ENCODE data around the gene FAM186B. TPM values are rescaled to one million over a fixed set of nuclear protein-coding genes. Genes with fewer than 3 reads are reported as not detected.

FAM186B gene
- total and polyA plus RNA-seq, 5 donors from 2014 or later = 0.14 TPM; not detected in 4

DNA sequence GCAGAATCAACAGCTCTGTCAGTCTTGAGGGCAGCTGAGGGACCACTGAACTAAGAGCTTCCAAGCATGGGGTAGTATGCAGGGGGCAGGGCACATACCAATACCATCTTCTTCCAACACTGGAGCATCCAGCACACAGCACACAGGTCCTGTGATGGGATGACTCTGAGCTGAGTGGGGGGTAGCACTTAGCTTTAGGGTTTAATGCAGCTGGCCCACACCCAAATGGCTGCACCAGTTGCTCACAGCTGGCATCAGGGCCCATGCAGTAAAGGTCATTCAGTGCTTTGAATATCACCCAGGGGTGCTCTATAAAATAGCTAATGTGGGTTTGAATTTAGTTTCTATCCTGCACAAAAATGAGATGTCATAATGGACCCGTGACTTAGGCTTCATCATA is 1.7 kb downstream of the FAM186B start:
- ATAC-seq (ENCODE audit: low read depth in 2 of 2) = no peak
- no peaks in the 10 kb centered on the region for H3K27me3 ChIP-seq (ENCODE audit: control insufficient read depth, insufficient read depth, low read length)
- Mint-ChIP-seq H3K4me3 (no peak overlapping the region), H3K27ac (no peak overlapping the region), H3K9me3 (no peaks in the 10 kb centered on the region), H3K4me1 (peaks cover 0 to 6% (median 2%) of the 10 kb centered on the region in 4 donors), H3K36me3 (no peaks in the 10 kb centered on the region), H3K27me3 (peaks cover 9% of the 10 kb centered on the region)
- no peak overlapping the region for H3K27ac ChIP-seq (ENCODE audit: insufficient read depth, low read length, poor library complexity, severe bottlenecking)
- no peaks in the 10 kb centered on the region for H3K9me3 ChIP-seq (ENCODE audit: control insufficient read depth in 2 of 2, low read length in 2 of 2)
- no peak overlapping the region for H3K4me3 ChIP-seq (ENCODE audit: low read depth, low read length)
- DNase-seq = no peak
- H3K36me3 ChIP-seq (ENCODE audit: control insufficient read depth, insufficient read depth, low read length) = no peaks in the 10 kb centered on the region
- H3K4me1 ChIP-seq (ENCODE audit: control insufficient read depth, insufficient read depth, low read length, poor library complexity, severe bottlenecking) = no peaks in the 10 kb centered on the region

GRCh38 chr12:49599961-49600360 is 5.5 kb downstream of the FAM186B start:
- Histone ChIP-seq H3K4me3 (ENCODE audit: low read depth, low read length) (no peak overlapping the region), H3K36me3 (ENCODE audit: control insufficient read depth, insufficient read depth, low read length) (no peaks in the 10 kb centered on the region), H3K27me3 (ENCODE audit: control insufficient read depth, insufficient read depth, low read length) (no peaks in the 10 kb centered on the region), H3K27ac (ENCODE audit: insufficient read depth, low read length, poor library complexity, severe bottlenecking) (no peak overlapping the region), H3K9me3 (ENCODE audit: control insufficient read depth in 2 of 2, low read length in 2 of 2) (no peaks in the 10 kb centered on the region), H3K4me1 (ENCODE audit: control insufficient read depth, insufficient read depth, low read length, poor library complexity, severe bottlenecking) (no peaks in the 10 kb centered on the region)
- peaks cover 0 to 1% (median 0%) of the 10 kb centered on the region in 7 donors for H3K9me3 Mint-ChIP-seq
- no peak overlapping the region for H3K27ac Mint-ChIP-seq
- H3K36me3 Mint-ChIP-seq = no peaks in the 10 kb centered on the region
- H3K27me3 Mint-ChIP-seq = no peaks in the 10 kb centered on the region
- DNase-seq (no peak), ATAC-seq (ENCODE audit: low read depth in 2 of 2) (no peak)
- H3K4me3 Mint-ChIP-seq = no peak overlapping the region
- H3K4me1 Mint-ChIP-seq = peaks cover 0 to 6% (median 4%) of the 10 kb centered on the region in 4 donors

GRCh38 chr12:49598527-49598926 is 6.9 kb downstream of the FAM186B start:
- Mint-ChIP-seq H3K27me3 (no peaks in the 10 kb centered on the region), H3K27ac (no peak overlapping the region), H3K4me3 (no peak overlapping the region), H3K36me3 (no peaks in the 10 kb centered on the region), H3K4me1 (peaks cover 0 to 6% (median 2%) of the 10 kb centered on the region in 4 donors), H3K9me3 (peaks cover 0 to 1% (median 0%) of the 10 kb centered on the region in 7 donors)
- H3K27ac ChIP-seq (ENCODE audit: insufficient read depth, low read length, poor library complexity, severe bottlenecking) = no peak overlapping the region
- H3K27me3 ChIP-seq (ENCODE audit: control insufficient read depth, insufficient read depth, low read length) = no peaks in the 10 kb centered on the region
- H3K9me3 ChIP-seq (ENCODE audit: control insufficient read depth in 2 of 2, low read length in 2 of 2) = no peaks in the 10 kb centered on the region
- DNase-seq = no peak
- H3K4me1 ChIP-seq (ENCODE audit: control insufficient read depth, insufficient read depth, low read length, poor library complexity, severe bottlenecking) = no peaks in the 10 kb centered on the region
- H3K36me3 ChIP-seq (ENCODE audit: control insufficient read depth, insufficient read depth, low read length) = no peaks in the 10 kb centered on the region
- no peak for ATAC-seq (ENCODE audit: low read depth in 2 of 2)
- no peak overlapping the region for H3K4me3 ChIP-seq (ENCODE audit: low read depth, low read length)

DNA sequence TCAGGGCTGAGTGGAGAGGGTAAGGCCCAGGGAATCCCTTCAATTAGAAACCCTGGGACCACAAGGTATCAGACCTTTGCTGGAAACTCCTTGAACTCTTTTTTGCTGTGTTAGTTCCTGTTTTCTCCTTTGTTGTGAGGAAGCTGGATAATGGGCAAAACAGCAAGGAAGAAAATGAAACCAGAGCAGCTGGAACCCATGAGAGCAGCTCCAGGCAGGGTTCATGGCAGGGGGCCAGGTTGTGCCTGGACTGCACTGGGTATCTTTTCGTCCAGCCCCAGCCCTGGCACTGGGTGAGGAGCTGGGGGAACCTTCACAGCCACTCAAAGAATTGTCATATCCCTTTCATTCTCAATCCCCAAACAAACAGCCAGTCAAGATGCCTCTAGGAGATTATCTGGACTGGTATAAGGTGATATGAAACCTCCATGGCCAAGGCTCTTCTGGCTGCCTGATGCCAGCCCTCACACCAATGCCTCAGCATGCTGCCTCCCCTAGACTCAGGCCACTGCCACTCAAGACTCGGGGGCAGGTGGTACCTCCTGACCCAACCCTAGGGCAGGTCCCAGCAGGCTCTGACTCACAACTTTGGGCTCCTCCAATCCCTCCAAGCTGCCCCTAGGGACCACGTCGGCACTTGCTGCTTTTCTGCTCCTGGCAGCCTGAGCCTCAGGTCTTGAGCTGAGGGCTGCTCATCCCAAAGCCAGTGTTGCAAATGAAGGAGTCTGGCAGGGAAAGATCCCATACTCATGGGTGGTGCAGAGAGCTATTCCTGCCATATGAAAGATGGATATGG is 16.5 kb downstream of the FAM186B start:
- H3K36me3 Mint-ChIP-seq = peaks cover 30% of the 10 kb centered on the region
- H3K9me3 ChIP-seq (ENCODE audit: control insufficient read depth in 2 of 2, low read length in 2 of 2) = peaks cover 0 to 4% of the 10 kb centered on the region in 2 experiments
- H3K4me3 Mint-ChIP-seq = no peak overlapping the region
- peaks cover 9% of the 10 kb centered on the region for H3K36me3 ChIP-seq (ENCODE audit: control insufficient read depth, insufficient read depth, low read length)
- H3K4me1 ChIP-seq (ENCODE audit: control insufficient read depth, insufficient read depth, low read length, poor library complexity, severe bottlenecking) = no peaks in the 10 kb centered on the region
- peaks cover 0 to 5% (median 0%) of the 10 kb centered on the region in 7 donors for H3K9me3 Mint-ChIP-seq
- H3K4me3 ChIP-seq (ENCODE audit: low read depth, low read length) = no peak overlapping the region
- no peaks in the 10 kb centered on the region for H3K27me3 Mint-ChIP-seq
- peaks cover 0 to 5% (median 2%) of the 10 kb centered on the region in 4 donors for H3K4me1 Mint-ChIP-seq
- no peak overlapping the region for H3K27ac ChIP-seq (ENCODE audit: insufficient read depth, low read length, poor library complexity, severe bottlenecking)
- DNase-seq (no peak), ATAC-seq (ENCODE audit: low read depth in 2 of 2) (no peak)
- no peaks in the 10 kb centered on the region for H3K27me3 ChIP-seq (ENCODE audit: control insufficient read depth, insufficient read depth, low read length)
- H3K27ac Mint-ChIP-seq = peak overlapping the region in 1 of 3 donors; percentile 20

DNA sequence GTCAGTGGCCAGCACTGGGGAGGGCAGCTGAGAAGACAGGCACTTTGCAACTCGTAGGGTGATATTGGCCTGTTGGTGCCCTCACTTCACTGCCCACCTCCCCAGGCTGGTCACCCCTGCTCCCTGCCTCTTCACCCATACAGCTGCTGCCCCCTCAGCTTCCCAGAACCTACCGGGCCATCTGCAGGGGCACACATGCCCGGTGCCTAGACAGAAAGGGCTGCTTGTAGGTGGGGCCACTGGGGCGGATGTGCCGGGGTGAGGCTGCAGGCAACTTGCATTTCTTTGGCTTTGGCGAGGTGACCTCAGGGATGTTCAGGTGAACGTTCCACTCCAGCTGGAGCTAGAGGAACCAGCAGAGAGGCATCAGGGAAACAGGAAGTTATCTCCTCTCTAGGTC is 17.2 kb downstream of the FAM186B start:
- H3K27me3 ChIP-seq (ENCODE audit: control insufficient read depth, insufficient read depth, low read length) = no peaks in the 10 kb centered on the region
- no peak for DNase-seq
- no peak overlapping the region for H3K4me3 Mint-ChIP-seq
- H3K27ac ChIP-seq (ENCODE audit: insufficient read depth, low read length, poor library complexity, severe bottlenecking) = no peak overlapping the region
- H3K4me3 ChIP-seq (ENCODE audit: low read depth, low read length) = no peak overlapping the region
- H3K4me1 Mint-ChIP-seq = peaks cover 0 to 5% (median 2%) of the 10 kb centered on the region in 4 donors
- H3K36me3 ChIP-seq (ENCODE audit: control insufficient read depth, insufficient read depth, low read length) = peaks cover 9% of the 10 kb centered on the region
- peaks cover 36% of the 10 kb centered on the region for H3K36me3 Mint-ChIP-seq
- H3K9me3 ChIP-seq (ENCODE audit: control insufficient read depth in 2 of 2, low read length in 2 of 2) = peaks cover 0 to 4% of the 10 kb centered on the region in 2 experiments
- ATAC-seq (ENCODE audit: low read depth in 2 of 2) = no peak
- peaks cover 0 to 5% (median 0%) of the 10 kb centered on the region in 7 donors for H3K9me3 Mint-ChIP-seq
- no peaks in the 10 kb centered on the region for H3K4me1 ChIP-seq (ENCODE audit: control insufficient read depth, insufficient read depth, low read length, poor library complexity, severe bottlenecking)
- no peak overlapping the region for H3K27ac Mint-ChIP-seq
- H3K27me3 Mint-ChIP-seq = no peaks in the 10 kb centered on the region

GRCh38 chr12:49587174-49587908 is 18.1 kb downstream of the FAM186B start:
- H3K36me3 ChIP-seq (ENCODE audit: control insufficient read depth, insufficient read depth, low read length) = peaks cover 9% of the 10 kb centered on the region
- no peak overlapping the region for H3K27ac ChIP-seq (ENCODE audit: insufficient read depth, low read length, poor library complexity, severe bottlenecking)
- peaks cover 36% of the 10 kb centered on the region for H3K36me3 Mint-ChIP-seq
- no peaks in the 10 kb centered on the region for H3K27me3 Mint-ChIP-seq
- H3K4me1 Mint-ChIP-seq = peaks cover 0 to 9% (median 6%) of the 10 kb centered on the region in 4 donors
- H3K4me1 ChIP-seq (ENCODE audit: control insufficient read depth, insufficient read depth, low read length, poor library complexity, severe bottlenecking) = no peaks in the 10 kb centered on the region
- no peak for ATAC-seq (ENCODE audit: low read depth in 2 of 2)
- H3K4me3 Mint-ChIP-seq = no peak overlapping the region
- no peak overlapping the region for H3K27ac Mint-ChIP-seq
- H3K27me3 ChIP-seq (ENCODE audit: control insufficient read depth, insufficient read depth, low read length) = no peaks in the 10 kb centered on the region
- no peak for DNase-seq
- H3K9me3 ChIP-seq (ENCODE audit: control insufficient read depth in 2 of 2, low read length in 2 of 2) = peaks cover 0 to 4% of the 10 kb centered on the region in 2 experiments
- H3K4me3 ChIP-seq (ENCODE audit: low read depth, low read length) = no peak overlapping the region
- peaks cover 0 to 5% (median 0%) of the 10 kb centered on the region in 7 donors for H3K9me3 Mint-ChIP-seq

- H3K9me3 Mint-ChIP-seq = peaks cover 0 to 3% (median 0%) of the 10 kb centered on the region in 7 donors
- DNase-seq = no peak
- H3K4me3 Mint-ChIP-seq = no peak overlapping the region
- peaks cover 4 to 15% (median 13%) of the 10 kb centered on the region in 4 donors for H3K4me1 Mint-ChIP-seq
- H3K36me3 ChIP-seq (ENCODE audit: control insufficient read depth, insufficient read depth, low read length) = peaks cover 9% of the 10 kb centered on the region
- no peaks in the 10 kb centered on the region for H3K27me3 ChIP-seq (ENCODE audit: control insufficient read depth, insufficient read depth, low read length)
- H3K4me3 ChIP-seq (ENCODE audit: low read depth, low read length) = no peak overlapping the region
- H3K27ac ChIP-seq (ENCODE audit: insufficient read depth, low read length, poor library complexity, severe bottlenecking) = no peak overlapping the region
- H3K27ac Mint-ChIP-seq = no peak overlapping the region
- peaks cover 36% of the 10 kb centered on the region for H3K36me3 Mint-ChIP-seq
- no peak for ATAC-seq (ENCODE audit: low read depth in 2 of 2)
- no peaks in the 10 kb centered on the region for H3K4me1 ChIP-seq (ENCODE audit: control insufficient read depth, insufficient read depth, low read length, poor library complexity, severe bottlenecking)
- H3K9me3 ChIP-seq (ENCODE audit: control insufficient read depth in 2 of 2, low read length in 2 of 2) = peaks cover 0 to under 1% of the 10 kb centered on the region in 2 experiments
- no peaks in the 10 kb centered on the region for H3K27me3 Mint-ChIP-seq
Measured at GRCh38 chr12:49585477-49586459, 19.7 kb downstream of the FAM186B start.

All from CD4-positive, CD25-positive, alpha-beta regulatory T cell (primary cell).